Neural cell (in vitro differentiated cells): ENCODE results near the gene TMEM175. TPM values are rescaled to one million over a fixed set of nuclear protein-coding genes. Genes with fewer than 3 reads are reported as not detected.

Experiments
- H2AFZ ChIP-seq: fragments of 200-600, 300-800 bp; sonication (generic), shearing (Covaris generic); 2 replicates; pipeline ENCODE4 v1.6.0; 2014; ENCODE audit warnings: low read depth, mild to moderate bottlenecking, antibody characterized with exemption, low read length, moderate library complexity
- H3F3A ChIP-seq: fragments of 200-600 bp; shearing (Covaris generic); 2 replicates; pipeline ENCODE4 v1.6.1; 2016; ENCODE audit warnings: mild to moderate bottlenecking, moderate library complexity, mixed read lengths, antibody characterized with exemption, low read length; ENCODE audit not compliant: insufficient read depth, poor library complexity, severe bottlenecking
- H3K27ac ChIP-seq: fragments of 200-600, 300-800 bp; sonication (generic), shearing (Covaris generic); 2 replicates; pipeline ENCODE4 v1.5.1; 2014; ENCODE audit warnings: mild to moderate bottlenecking, low read length, moderate library complexity
- H3K27me3 ChIP-seq: fragments of 300-800, 200-600 bp; sonication (generic), shearing (Covaris generic); 2 replicates; pipeline ENCODE4 v1.6.0; 2014; ENCODE audit warnings: mild to moderate bottlenecking, low read depth, low read length, moderate library complexity; ENCODE audit not compliant: insufficient read depth
- H3K36me3 ChIP-seq: fragments of 300-800, 200-600 bp; sonication (generic), shearing (Covaris generic); 2 replicates; pipeline ENCODE4 v1.5.1; 2014; ENCODE audit warnings: mild to moderate bottlenecking, antibody characterized with exemption, low read length, moderate library complexity; ENCODE audit not compliant: insufficient read depth
- H3K4me2 ChIP-seq: fragments of 300-800, 200-600 bp; sonication (generic), shearing (Covaris generic); 2 replicates; pipeline ENCODE4 v1.6.0; 2014; ENCODE audit warnings: mild to moderate bottlenecking, low read length
- H3K4me3 ChIP-seq: fragments of 300-800, 200-600 bp; sonication (generic), shearing (Covaris generic); 2 replicates; pipeline ENCODE4 v1.5.1; 2014; ENCODE audit warnings: mild to moderate bottlenecking, low read length, moderate library complexity
- H3K79me2 ChIP-seq: fragments of 200-600 bp; shearing (Covaris generic); replicated peaks from 2 replicates; pipeline ENCODE4 v1.6.0; 2014; ENCODE audit warnings: mild to moderate bottlenecking, low read length, moderate library complexity; ENCODE audit not compliant: insufficient read depth
- H3K9ac ChIP-seq: fragments of 300-800, 200-600 bp; sonication (generic), shearing (Covaris generic); 2 replicates; pipeline ENCODE4 v1.6.1; 2016; ENCODE audit warnings: mild to moderate bottlenecking, low read length, mixed read lengths
- H3K9me2 ChIP-seq: fragments of 200-600 bp; shearing (Covaris generic); 2 replicates; pipeline ENCODE4 v1.6.1; 2016; ENCODE audit warnings: mild to moderate bottlenecking, low read length, mixed read lengths; ENCODE audit not compliant: insufficient read depth
- H3K9me3 ChIP-seq: fragments of 200-600, 300-800 bp; sonication (generic), shearing (Covaris generic); 2 replicates; pipeline ENCODE4 v1.6.1; 2016; ENCODE audit warnings: mild to moderate bottlenecking, mixed run types, low read length, moderate library complexity, mixed read lengths
- H4K20me1 ChIP-seq: fragments of 200-600 bp; shearing (Covaris generic); 2 replicates; pipeline ENCODE4 v1.6.1; 2016; ENCODE audit warnings: mild to moderate bottlenecking, mixed run types; ENCODE audit not compliant: insufficient read depth
- CTCF ChIP-seq: fragments of 450-650 bp; IDR thresholded peaks from 2 replicates; pipeline ENCODE4 v1.5.1; 2014; ENCODE audit warnings: antibody characterized with exemption, mild to moderate bottlenecking, moderate library complexity; ENCODE audit not compliant: poor library complexity, severe bottlenecking
- EP300 ChIP-seq: fragments of 450-650 bp; conservative IDR thresholded peaks from 2 replicates; pipeline ENCODE4 v1.6.1; 2014; ENCODE audit warnings: antibody characterized with exemption, mild to moderate bottlenecking, moderate library complexity; ENCODE audit not compliant: poor library complexity, severe bottlenecking
- EZH2 ChIP-seq: fragments of 200-600, 300-800 bp; shearing (Covaris generic), sonication (generic); IDR thresholded peaks from 2 replicates; pipeline ENCODE4 v1.6.1; 2014; ENCODE audit warnings: antibody characterized with exemption, low read length, borderline replicate concordance, mild to moderate bottlenecking; ENCODE audit not compliant: insufficient read depth, poor library complexity, severe bottlenecking
- MXI1 ChIP-seq: fragments of 450-650 bp; conservative IDR thresholded peaks from 2 replicates; pipeline ENCODE4 v1.6.1; 2014; ENCODE audit warnings: antibody characterized with exemption, mild to moderate bottlenecking; ENCODE audit not compliant: poor library complexity, severe bottlenecking
- POLR2AphosphoS5 ChIP-seq: IDR thresholded peaks from 2 replicates; pipeline ENCODE4 v1.6.1; 2012
- RAD21 ChIP-seq: fragments of 450-650 bp; conservative IDR thresholded peaks from 2 replicates; pipeline ENCODE4 v1.6.1; 2014; ENCODE audit warnings: antibody characterized with exemption, mild to moderate bottlenecking, moderate library complexity
- SMC3 ChIP-seq: fragments of 450-650 bp; conservative IDR thresholded peaks from 2 replicates; pipeline ENCODE4 v1.6.1; 2014; ENCODE audit warnings: antibody characterized with exemption, mild to moderate bottlenecking, moderate library complexity; ENCODE audit not compliant: poor library complexity
- TAF1 ChIP-seq: IDR thresholded peaks from 2 replicates; pipeline ENCODE4 v1.6.1; 2012; ENCODE audit warnings: low read depth
- polyA plus RNA-seq: library from polyadenylated mRNA; depleted of rRNA; stranded (reverse); fragments of >200 nt; gene quantifications from 2 replicates; pipeline ENCODE4 v1.2.3, GENCODE V29; 2014
- TF ChIP-seq, protein P1 (sequence below): IDR thresholded peaks from 2 replicates; pipeline ENCODE4 v1.6.1; 2012; ENCODE audit warnings: borderline replicate concordance

TMEM175 gene
- polyA plus RNA-seq, 1 donor from 2014 or later = 36.9 TPM

DNA sequence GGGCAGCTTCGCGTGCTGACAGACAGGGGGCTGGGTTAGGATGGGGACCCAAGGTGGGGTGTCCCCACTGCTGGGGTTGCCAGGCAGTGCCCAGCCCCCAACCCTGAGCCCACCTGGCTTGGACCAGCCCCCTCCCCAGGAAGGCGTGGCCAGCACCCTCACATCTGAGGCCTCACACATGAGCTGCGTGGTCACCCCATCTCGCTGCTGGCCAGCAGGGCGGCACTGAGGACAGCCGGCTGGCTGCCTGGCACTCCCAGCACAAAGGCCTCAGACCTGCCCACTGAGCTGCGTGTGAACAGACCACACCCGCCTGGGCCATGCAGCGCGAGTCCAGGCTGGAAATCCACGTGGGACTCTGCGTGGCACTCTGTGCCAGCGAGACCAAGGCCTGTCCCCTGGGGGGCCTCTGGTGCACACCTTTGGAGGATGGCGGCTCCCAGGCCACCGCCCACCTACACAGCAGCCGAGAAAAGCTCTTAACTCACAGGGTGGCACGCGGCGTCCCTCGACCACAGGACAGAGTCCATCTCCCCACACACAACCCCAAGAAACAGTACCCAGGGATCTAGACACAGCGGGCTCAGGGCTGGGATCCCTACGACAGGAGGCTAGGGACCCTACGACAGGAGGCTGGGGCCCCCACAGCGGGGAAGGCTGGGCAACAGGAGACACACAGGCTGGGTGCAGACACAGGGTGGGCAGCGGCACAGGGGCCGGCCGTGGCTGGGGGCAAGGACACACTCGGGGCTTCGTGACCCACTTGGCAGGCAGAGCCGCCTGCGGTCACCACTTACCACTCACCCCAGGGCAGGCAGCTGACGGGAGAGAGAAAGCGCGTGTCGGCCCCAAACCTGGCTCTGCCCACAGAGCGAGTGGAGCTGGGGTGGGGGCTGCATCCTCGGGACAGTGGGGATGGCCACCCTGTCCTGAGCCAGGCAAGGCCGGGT, 31.3 kb downstream of the TMEM175 start:
- no peaks in the 10 kb centered on the region for H3K9me3 ChIP-seq
- TF ChIP-seq EZH2 (no peak), TAF1 (no peak)
- H3K4me3 ChIP-seq = no peak overlapping the region
- H3K9ac ChIP-seq = no peak overlapping the region
- peaks cover 7% of the 10 kb centered on the region for H3K27me3 ChIP-seq
- H3K27ac ChIP-seq = no peak overlapping the region
- no peak overlapping the region for H3K4me2 ChIP-seq
- no peaks in the 10 kb centered on the region for H4K20me1 ChIP-seq
- no peaks in the 10 kb centered on the region for H3K9me2 ChIP-seq
- H3K79me2 ChIP-seq = no peaks in the 10 kb centered on the region
- H3K36me3 ChIP-seq = no peaks in the 10 kb centered on the region
- H3F3A ChIP-seq = no peaks in the 10 kb centered on the region
- no peak overlapping the region for H2AFZ ChIP-seq

DNA sequence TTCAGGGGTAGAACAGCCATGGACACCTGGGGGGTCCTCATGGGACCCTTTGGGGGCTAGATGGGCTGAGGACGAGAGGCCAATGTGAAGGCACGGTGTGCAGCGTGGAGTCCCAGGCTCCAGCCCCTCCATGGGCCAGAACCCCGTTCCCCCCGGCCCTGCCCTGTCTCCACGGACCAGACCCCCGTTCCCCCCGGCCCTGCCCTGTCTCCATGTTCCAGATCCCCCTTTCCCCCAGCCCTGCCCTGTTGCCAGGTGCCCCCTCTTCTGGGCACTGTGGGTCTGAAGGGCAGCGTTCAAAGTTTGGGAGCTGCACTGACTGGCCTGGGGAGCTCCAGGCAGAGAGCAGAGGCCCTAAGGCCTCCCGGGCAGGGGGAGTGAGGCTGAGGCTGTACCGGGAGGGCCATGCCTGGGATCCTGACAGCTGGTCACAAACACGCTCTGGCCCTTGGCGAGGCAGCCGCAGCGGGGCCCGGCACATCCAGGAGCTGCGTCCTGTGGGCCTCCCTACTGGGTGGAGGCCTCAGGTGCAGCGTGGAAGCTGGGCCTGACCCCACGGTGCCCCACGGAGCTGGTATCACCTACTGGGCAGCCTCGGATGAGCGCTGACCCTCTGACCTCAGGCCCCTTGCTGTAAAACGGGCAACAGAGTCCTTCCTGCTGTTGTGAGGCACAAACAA, 32.2 kb downstream of the TMEM175 start:
- H3K36me3 ChIP-seq = no peaks in the 10 kb centered on the region
- no peaks in the 10 kb centered on the region for H3K9me3 ChIP-seq
- H3K79me2 ChIP-seq = no peaks in the 10 kb centered on the region
- peaks cover 8% of the 10 kb centered on the region for H3K27me3 ChIP-seq
- TF ChIP-seq MXI1 (no peak), EZH2 (no peak), EP300 (no peak), RAD21 (no peak), SMC3 (no peak), POLR2AphosphoS5 (no peak), CTCF (no peak), TAF1 (no peak)
- TF ChIP-seq, protein P1, sequence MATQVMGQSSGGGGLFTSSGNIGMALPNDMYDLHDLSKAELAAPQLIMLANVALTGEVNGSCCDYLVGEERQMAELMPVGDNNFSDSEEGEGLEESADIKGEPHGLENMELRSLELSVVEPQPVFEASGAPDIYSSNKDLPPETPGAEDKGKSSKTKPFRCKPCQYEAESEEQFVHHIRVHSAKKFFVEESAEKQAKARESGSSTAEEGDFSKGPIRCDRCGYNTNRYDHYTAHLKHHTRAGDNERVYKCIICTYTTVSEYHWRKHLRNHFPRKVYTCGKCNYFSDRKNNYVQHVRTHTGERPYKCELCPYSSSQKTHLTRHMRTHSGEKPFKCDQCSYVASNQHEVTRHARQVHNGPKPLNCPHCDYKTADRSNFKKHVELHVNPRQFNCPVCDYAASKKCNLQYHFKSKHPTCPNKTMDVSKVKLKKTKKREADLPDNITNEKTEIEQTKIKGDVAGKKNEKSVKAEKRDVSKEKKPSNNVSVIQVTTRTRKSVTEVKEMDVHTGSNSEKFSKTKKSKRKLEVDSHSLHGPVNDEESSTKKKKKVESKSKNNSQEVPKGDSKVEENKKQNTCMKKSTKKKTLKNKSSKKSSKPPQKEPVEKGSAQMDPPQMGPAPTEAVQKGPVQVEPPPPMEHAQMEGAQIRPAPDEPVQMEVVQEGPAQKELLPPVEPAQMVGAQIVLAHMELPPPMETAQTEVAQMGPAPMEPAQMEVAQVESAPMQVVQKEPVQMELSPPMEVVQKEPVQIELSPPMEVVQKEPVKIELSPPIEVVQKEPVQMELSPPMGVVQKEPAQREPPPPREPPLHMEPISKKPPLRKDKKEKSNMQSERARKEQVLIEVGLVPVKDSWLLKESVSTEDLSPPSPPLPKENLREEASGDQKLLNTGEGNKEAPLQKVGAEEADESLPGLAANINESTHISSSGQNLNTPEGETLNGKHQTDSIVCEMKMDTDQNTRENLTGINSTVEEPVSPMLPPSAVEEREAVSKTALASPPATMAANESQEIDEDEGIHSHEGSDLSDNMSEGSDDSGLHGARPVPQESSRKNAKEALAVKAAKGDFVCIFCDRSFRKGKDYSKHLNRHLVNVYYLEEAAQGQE = no peak
- no peak overlapping the region for H2AFZ ChIP-seq
- no peaks in the 10 kb centered on the region for H4K20me1 ChIP-seq
- H3F3A ChIP-seq = no peaks in the 10 kb centered on the region
- no peak overlapping the region for H3K4me3 ChIP-seq
- no peak overlapping the region for H3K4me2 ChIP-seq
- no peak overlapping the region for H3K9ac ChIP-seq
- no peak overlapping the region for H3K27ac ChIP-seq
- H3K9me2 ChIP-seq = no peaks in the 10 kb centered on the region
